Thoracic aorta (tissue), 2 donors: ENCODE data around the gene MGST1. TPM values are rescaled to one million over a fixed set of nuclear protein-coding genes. Genes with fewer than 3 reads are reported as not detected.

Source experiments
- ATAC-seq: fragments of 150-250 bp; one replicate; pipeline ENCODE4 v1.8.0; 2017; ENCODE audit warnings: low read depth; ENCODE audit not compliant: insufficient number of reproducible peaks, low FRiP score
- DNase-seq: peaks from one replicate; pipeline ENCODE4 v3.0.0-alpha.2; 2020; ENCODE audit warnings: low spot score
- H3K27ac ChIP-seq, 2 donors: fragments of 200-600 bp; sonication (generic); 1 replicate in 1 of 2; 2 replicates in 1 of 2; pipeline ENCODE4 v1.5.1; 2016; ENCODE audit warnings: mild to moderate bottlenecking in 2 of 2, moderate library complexity in 2 of 2
- H3K27me3 ChIP-seq: fragments of 200-600 bp; sonication (generic); replicated peaks from 2 replicates; pipeline ENCODE4 v1.6.0; 2016; ENCODE audit warnings: mild to moderate bottlenecking; ENCODE audit not compliant: insufficient read depth
- H3K36me3 ChIP-seq: fragments of 200-600 bp; sonication (generic); one replicate; pipeline ENCODE4 v1.5.1; 2016
- H3K4me1 ChIP-seq, 2 donors: fragments of 200-600 bp; sonication (generic); 1 replicate in 1 of 2; 2 replicates in 1 of 2; pipeline versions ENCODE4 v1.5.1 to v1.6.0; 2016; ENCODE audit warnings: low read depth in 2 of 2, mild to moderate bottlenecking in 1 of 2; ENCODE audit not compliant: control insufficient read depth in 1 of 2
- H3K4me3 ChIP-seq: fragments of 200-600 bp; sonication (generic); 2 replicates; pipeline ENCODE4 v1.5.1; 2016; ENCODE audit warnings: mild to moderate bottlenecking
- H3K9me3 ChIP-seq: fragments of 200-600 bp; sonication (generic); 2 replicates; pipeline ENCODE4 v1.5.1; 2016
- CTCF ChIP-seq: fragments of 200-600 bp; sonication (generic); IDR thresholded peaks from one replicate; pipeline ENCODE4 v1.5.1; 2019; ENCODE audit warnings: antibody characterized with exemption
- total RNA-seq, 2 donors: library from RNA; depleted of rRNA; stranded (reverse); fragments of >200 nt; gene quantifications; one replicate each; pipeline versions ENCODE4 v1.1.0 to v1.2.3, GENCODE V29; 2016

MGST1 gene, protein sequence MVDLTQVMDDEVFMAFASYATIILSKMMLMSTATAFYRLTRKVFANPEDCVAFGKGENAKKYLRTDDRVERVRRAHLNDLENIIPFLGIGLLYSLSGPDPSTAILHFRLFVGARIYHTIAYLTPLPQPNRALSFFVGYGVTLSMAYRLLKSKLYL
- 10 to 100 TPM; 18.5 to 51.1 TPM for total RNA-seq

GRCh38 chr12:16347391-16348298, at the start of gene MGST1:
Gene MGST1 (plus strand): TSS chr12:16347645. CDS start chr12:16354253, 6,608 bp downstream.
- Histone ChIP-seq H3K9me3 (no peaks in the 10 kb centered on the region), H3K27me3 (no peaks in the 10 kb centered on the region), H3K27ac (peak within 1 kb of the TSS; percentile 2 to 57), H3K4me1 (peaks cover 5 to 15% of the 10 kb centered on the region in 2 donors), H3K4me3 (peak within 1 kb of the TSS; percentile 74), H3K36me3 (no peaks in the 10 kb centered on the region)
- ATAC-seq (no peak), DNase-seq (no peak)
- no peak for TF ChIP-seq CTCF

DNA sequence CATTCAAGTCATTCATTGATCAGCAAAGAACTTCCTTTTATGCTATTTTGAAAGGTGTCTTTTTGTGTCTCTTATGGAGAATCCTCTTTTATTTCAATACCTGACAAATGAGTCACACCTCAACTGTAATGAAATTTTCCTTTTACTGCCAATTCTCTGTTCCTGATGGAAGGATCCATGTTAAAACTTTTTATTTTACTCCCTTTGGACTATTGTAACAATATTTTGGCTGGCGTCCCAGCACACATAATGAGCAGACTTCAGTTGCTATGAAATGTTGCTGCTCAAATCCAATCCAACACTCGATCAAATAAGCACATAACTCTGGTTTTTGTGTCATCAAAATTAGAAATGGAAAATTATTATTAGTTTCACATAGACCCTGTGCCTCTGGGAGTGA, 48.0 kb upstream of the MGST1 start:
- Histone ChIP-seq H3K9me3 (no peaks in the 10 kb centered on the region), H3K4me1 (no peaks in the 10 kb centered on the region), H3K27me3 (no peaks in the 10 kb centered on the region), H3K27ac (no peak overlapping the region), H3K36me3 (no peaks in the 10 kb centered on the region), H3K4me3 (no peak overlapping the region)
- ATAC-seq (no peak), DNase-seq (no peak)
- TF ChIP-seq CTCF = no peak

- Histone ChIP-seq H3K36me3 (no peaks in the 10 kb centered on the region), H3K9me3 (no peaks in the 10 kb centered on the region), H3K4me1 (no peaks in the 10 kb centered on the region), H3K27ac (no peak overlapping the region), H3K4me3 (no peak overlapping the region), H3K27me3 (no peaks in the 10 kb centered on the region)
- DNase-seq (no peak), ATAC-seq (no peak)
- no peak for TF ChIP-seq CTCF
These were observed 47.3 kb upstream of the MGST1 start for GRCh38 chr12:16300122-16300521.

DNA sequence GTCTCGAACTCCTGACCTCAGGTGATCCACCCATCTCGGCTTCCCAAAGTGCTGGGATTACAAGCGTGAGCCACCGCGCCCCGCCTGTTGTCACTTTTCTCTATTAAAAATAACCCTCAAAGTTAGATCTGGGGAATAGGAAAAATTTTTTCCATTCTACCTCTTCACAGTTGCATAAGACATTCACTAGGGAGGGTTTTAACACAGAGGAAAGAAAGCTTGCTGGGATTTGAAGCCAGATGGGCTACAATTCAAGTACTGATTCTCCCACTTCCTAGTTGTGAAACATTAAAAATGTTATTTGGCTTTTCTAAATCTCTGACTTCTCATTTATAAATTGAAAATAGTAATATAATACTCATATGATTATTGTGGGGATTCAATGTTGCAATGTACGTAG, 46.7 kb upstream of the MGST1 start:
- Histone ChIP-seq H3K4me3 (no peak overlapping the region), H3K4me1 (no peaks in the 10 kb centered on the region), H3K9me3 (no peaks in the 10 kb centered on the region), H3K27ac (no peak overlapping the region), H3K36me3 (no peaks in the 10 kb centered on the region), H3K27me3 (no peaks in the 10 kb centered on the region)
- ATAC-seq (no peak), DNase-seq (no peak)
- no peak for TF ChIP-seq CTCF

GRCh38 chr12:16303939-16304338, 43.5 kb upstream of the MGST1 start:
- Histone ChIP-seq H3K9me3 (peaks cover 5% of the 10 kb centered on the region), H3K27me3 (no peaks in the 10 kb centered on the region), H3K4me3 (no peak overlapping the region), H3K27ac (no peak overlapping the region), H3K4me1 (no peaks in the 10 kb centered on the region), H3K36me3 (no peaks in the 10 kb centered on the region)
- DNase-seq (no peak), ATAC-seq (no peak)
- no peak for TF ChIP-seq CTCF
